Measurements from ENCODE around the gene C19orf67. TPM values are rescaled to one million over a fixed set of nuclear protein-coding genes. Genes with fewer than 3 reads are reported as not detected.
"Not testable (repeated sequence)": the region's sequence is repeated elsewhere in the genome, so short reads cannot be mapped to it uniquely, and the experiment has no call there.

C19orf67 gene
- total RNA-seq, 1 experiment from 2014 or later, result not detected

DNA sequence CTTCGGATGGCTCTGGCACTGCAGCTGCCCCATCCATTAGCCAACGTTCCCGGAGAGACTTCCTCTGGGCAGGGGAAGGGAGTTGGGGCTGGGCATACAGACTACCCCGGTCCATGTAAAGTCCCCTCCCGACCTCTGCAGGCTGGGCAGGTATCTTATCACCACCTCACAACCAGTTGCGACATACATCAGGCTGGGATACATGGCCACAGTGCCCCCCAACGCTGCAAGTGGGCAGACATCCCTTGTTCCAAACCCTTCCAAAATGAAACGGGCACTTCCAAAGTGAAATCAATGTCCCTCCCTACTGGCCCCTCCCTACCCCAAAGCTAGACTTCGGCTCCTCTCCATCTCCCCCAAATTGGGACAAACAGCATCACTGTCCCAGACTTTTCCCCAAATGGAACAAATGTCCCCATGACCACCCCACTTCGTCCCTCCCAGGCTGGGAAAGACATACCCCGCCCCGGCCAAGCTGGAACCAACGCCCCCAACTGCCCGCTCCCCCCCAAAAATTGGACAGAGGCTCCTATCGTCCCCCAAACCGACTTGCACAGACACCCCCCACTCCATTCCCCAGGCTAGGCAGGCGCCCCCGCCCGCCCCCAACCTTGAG is 28.7 kb downstream of the C19orf67 start:
- no peak for DNase-seq (ENCODE audit: low spot score)

DNA sequence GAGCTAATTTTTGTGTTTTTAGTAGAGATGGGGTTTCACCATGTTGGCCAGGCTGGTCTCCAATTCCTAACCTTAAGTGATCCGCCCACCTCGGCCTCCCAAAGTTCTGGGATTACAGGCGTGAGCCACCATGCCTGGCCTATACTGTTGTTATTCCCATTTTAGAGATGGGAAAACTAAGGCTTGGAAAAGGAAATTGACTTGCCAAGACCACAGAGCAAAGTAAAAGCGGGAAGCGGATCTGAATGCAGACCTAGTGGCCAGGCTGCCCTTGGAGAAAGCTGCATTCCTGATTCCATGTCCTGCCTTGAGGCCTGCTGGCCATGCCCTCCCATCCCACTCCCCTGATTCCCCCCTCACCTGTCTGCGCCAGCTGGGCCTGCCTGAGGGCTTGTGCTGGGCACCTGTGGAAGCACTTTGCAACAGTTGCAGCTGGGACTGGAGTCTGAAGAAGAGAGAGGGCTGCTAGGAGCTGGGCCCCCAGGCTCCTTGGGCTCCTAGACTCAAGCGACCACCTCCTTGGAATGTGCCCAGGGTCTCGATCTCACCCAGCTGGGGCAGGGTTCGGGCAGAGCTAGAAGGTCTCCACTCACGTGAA is 29.4 kb downstream of the C19orf67 start:
- DNase-seq (ENCODE audit: low spot score), result no peak

DNA sequence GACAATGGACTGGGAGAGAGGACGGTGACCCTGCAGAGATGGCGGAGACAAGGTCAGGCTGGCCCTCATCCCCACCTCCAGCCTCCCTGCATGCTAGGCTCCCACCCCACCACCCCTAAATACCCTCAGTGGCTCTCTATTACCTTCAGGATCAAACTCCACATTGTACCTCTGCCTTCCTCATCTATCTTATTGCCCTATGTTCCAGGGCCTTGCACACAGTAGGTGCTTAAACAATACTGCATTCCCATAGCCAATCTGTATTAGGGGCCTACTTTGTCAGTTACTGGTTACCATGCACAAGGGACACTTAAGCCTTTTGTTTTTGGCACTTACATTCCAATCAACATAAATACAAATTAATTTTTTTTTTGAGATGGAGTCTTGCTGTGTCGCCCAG is 30.2 kb downstream of the C19orf67 start:
- DNase-seq (ENCODE audit: low spot score), result no peak

DNA sequence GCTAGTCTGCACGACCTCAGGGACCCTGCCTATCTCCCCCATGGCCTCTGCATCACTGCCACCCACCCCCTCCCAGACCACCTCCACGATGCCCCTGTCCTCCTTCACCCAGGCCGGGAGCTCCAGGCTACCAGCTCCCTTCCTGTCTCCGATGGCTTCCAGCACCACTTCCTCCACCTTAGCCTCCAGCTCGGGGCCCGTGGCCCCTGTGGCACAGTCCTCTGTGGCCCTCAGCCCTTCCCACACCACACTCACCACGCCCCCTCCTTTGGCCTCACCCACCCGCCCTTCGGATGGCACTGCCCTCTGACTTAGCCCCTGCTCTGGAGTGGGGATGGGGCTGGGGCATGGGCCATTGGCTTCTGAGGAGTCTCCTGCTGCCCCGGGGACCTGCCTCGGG is 30.9 kb downstream of the C19orf67 start:
- DNase-seq (ENCODE audit: low spot score), result no peak

DNA sequence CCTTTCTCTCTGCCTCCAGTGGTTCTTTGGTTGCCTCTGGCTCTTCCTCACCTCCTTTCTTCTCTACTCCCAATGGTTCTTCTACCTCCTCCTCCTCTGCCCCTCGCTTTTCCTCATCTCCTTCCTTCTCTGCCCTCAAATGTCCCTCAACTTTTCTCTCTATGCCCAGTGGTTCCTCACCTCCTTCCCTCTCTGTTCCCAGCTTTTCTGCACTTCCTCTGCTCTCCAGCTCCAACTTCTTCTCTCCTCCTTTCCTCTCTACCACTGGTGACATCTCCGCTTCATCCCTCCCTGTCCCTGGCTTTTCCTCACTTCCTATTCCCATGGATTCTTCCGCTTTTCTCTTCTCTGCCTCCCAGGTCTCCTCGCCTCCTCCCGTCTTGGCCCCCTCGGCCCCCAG is 31.5 kb downstream of the C19orf67 start:
- DNase-seq (ENCODE audit: low spot score), result no peak

DNA sequence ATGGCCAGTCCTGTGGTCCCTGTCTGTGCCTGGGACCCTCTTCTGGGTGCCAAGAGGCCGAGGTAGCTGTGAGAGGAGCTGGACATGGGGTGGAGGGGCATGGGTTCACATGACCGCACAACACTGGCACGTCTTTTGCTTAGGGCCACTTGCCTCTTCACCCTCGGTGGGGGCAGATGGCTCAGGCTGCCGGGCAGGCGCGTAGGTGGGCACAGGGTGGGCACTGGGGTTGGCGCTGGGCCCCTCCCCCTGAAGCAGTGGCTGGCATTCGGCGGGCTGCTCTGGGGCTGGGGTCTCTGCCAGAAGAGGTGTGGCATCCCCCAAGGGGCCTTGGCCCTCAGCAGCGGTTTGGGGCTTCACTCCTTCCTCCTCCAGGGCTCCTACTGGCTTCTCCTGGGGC is 32.1 kb downstream of the C19orf67 start:
- DNase-seq (ENCODE audit: low spot score), result no peak

DNA sequence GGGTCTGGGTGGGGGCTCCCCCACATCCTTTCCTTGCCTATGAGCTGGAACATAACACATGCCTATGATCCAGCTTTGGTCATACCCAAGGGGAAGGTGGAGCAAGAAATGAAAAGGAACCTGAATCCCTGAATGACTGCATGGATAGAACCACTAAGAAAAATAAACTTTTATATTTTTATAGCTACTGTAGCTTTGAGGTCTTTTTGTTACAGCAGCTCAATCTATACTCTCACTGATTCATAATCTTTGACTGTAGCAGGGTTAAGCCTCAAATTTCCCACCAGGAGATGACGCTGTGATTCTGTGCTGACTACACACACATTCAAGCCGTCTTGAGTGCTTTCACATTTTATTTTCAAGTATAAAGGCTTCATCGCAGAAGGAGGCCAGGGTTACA is 32.6 kb downstream of the C19orf67 start:
- no peak for DNase-seq (ENCODE audit: low spot score)

DNA sequence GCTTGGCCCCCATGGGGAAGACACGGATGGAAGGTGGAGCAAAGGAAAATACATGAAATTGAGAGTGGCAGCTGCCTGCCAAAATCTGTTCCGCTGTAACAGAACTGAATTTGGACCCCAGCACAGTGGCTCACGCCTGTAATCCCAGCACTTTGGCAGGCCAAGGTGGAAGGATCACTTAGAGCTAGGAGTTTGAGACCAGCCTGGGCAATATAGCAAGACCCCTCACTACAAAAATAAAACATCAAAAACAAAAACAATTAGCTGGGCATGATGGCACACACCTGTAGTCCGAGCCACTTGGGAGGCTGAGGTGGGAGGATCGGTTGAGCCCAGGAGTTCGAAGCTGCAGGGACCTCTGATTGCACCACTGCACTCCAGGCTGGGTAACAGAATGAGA is 33.1 kb downstream of the C19orf67 start:
- DNase-seq (ENCODE audit: low spot score), result no peak

DNA sequence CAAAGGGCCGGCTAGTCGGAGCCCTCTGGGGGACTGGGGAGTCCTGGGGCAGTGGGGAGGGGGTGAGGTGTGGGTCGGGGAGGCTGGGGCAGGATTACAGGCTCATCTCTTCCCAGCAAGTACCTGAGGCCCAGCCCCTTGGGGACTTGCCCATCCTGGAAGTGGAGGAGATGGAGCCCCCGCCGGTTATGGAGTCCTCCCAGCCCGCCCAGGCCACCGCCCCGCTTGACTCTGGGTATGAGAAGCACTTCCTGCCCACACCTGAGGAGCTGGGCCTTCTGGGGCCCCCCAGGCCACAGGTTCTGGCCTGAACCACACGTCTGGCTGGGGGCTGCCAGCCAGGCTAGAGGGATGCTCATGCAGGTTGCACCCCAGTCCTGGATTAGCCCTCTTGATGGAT is 33.6 kb downstream of the C19orf67 start:
- no peak for DNase-seq (ENCODE audit: low spot score)

DNA sequence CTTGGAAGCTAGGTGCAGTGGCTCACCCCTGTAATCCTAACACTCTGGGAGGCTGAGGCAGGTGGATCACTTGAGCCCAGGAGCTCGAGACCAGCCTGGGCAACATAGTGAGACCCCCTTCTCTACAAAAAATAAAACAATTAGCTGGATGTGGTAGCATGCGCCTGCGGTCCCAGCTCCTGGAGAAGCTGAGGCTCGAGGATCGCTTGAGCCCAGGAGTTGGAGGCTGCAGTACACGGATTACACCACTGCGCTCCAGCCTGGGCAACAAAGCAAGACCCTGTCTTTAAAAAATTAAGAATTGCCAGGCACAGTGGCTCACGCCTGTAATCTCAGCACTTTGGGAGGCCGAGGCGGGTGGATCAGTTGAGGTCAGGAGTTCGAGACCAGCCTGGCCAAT is 34.6 kb downstream of the C19orf67 start:
- not testable (repeated sequence) for DNase-seq (ENCODE audit: low spot score)

DNA sequence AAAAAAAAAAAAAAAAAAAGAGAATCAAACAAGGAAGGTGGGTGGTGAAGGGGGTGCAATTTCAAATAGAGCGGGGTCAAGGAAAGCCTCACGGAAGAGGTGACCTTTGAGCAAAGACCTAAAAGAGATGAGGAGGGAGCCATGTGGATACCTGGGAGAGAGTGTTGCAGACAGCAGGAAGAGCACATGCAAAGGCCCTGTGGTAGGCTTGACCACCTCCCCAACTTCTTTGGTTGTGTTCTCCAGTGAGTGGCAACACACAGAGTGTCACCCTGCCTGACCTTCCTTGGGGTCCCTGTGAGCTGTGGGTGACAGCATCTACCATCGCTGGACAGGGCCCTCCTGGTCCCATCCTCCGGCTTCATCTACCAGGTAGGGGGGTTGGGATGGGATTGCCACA is 35.1 kb downstream of the C19orf67 start:
- DNase-seq (ENCODE audit: low spot score), result no peak

DNA sequence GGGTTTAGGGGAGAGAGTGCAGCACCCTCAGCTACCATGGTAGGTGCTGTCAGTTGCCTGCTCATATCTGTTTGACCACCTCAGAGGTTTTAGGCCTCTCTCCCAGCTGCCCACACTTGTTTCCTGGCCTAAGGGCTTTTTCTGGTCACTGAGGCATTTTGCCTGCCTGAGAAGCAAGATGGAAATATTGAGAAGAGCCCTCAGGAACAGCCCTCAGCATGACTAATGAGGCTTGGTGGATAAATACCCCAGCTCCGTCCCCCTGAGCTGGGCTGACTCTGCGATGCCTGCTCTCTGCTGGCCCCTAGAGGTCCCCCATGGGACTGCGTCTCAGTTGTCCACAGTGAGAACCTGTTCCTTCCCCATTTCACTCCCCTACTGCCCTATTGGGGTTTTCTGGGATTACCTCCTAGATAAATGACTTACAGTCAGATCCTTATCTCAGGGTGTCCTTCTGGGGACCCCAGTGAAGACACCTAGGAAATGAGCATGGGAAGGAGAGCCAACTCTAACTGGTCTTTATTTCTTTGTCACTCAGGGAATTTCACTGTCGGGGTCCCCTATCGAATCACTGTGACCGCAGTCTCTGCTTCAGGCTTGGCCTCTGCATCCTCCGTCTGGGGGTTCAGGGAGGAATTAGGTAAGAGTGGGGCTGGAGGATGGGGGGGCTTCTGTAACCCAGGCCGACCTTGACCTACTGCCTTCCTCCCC is 37.0 kb downstream of the C19orf67 start:
- DNase-seq (ENCODE audit: low spot score), result peak; percentile 63

DNA sequence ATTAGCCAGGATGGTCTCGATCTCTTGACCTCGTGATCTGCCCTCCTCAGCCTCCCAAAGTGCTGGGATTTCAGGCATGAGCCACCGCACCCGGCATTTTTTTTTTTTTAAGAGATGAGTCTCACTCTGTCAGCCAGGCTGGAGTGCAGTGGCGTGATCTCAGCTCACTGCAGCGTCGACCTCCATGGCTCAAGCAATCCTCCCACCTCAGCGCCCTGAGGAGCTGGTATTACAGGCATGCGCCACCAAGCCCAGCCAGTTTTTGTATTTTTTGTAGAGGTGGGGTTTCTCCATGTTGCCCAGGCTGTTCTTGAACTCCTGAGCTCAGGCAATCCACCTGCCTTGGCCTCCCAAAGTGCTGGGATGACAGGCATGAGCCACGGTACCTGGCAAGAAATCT is 37.7 kb downstream of the C19orf67 start:
- DNase-seq (ENCODE audit: low spot score), result not testable (repeated sequence)

DNA sequence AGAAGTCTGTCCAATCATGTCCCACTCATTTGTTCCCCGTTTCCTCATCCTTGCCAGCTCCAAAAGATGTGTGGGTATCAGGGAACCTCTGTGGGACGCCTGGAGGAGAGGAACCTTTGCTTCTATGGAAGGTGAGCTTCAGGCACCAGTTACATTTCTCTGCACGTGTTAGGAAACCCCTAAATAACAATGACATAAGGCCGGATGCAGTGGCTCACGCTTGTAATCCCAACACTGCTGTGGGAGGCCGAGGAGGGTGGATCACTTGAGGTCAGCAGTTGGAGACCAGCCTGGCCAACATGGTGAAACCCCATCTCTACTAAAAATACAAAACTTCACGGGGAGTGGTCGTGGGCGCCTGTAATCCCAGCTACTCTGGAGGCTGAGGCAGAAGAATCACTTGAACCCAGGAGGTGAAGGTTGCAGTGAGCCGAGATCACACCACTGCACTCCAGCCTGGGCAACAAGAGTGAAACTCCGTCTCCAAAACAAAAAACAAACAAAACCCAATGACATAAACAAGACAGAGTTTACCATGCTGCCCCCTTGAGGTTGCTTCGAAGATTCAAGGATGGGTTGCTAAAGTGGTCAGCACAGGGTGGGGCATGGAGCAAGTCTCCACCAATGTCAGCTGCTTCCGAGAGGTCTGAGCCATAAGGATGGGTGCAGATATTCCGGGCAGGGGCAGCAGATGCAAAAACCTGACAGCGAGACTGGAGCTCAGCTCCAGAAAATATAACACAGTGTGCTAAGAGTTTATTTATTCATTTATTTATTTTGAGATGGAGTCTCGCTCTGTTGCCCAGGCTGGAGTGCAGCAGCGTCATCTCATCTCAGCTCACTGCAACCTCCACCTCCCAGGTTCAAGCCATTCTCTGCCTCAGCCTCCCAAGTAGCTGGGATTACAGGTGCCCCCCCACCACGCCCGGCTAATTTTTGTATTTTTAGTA is 42.6 kb downstream of the C19orf67 start:
- peak; percentile 82 for DNase-seq (ENCODE audit: low spot score)

DNA sequence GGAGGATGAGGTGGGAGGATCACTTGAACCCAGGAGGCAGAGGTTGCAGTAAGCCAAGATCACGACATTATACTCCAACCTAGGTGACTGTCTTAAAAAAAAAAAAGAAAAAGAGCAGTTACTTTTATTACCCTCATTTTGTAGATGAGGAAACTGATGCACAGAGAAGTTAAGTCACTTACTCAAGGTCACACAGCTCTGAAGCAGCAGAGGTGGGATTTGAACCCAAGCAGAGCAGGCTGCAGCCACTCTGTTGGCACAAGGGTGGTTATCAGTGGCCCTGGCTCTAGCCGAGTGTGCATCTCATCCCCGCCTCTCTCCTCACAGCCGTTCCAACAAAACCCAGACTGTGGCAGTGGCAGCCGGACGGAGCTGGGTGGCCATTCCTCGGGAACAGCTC is 46.4 kb downstream of the C19orf67 start:
- no peak for DNase-seq (ENCODE audit: low spot score)

DNA sequence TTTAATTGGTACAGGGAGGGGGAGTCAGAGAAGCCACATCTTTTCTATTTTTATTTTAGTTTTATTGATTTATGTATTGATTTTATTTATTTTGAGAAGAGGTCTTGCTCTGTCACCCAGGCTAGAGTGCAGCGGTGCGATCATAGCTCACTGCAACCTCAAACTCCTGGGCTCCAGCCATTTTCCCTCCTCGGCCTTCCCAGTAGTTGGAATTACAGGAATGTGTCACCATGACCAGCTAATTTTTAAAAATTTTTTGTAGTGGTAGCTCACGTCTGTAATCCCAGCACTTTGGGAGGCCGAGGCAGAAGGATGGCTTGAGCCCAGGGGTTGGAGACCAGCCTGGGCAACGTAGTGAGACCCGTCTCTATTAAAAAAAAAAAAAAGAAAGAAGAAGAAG is 49.9 kb downstream of the C19orf67 start:
- no peak for DNase-seq (ENCODE audit: low spot score)

DNA sequence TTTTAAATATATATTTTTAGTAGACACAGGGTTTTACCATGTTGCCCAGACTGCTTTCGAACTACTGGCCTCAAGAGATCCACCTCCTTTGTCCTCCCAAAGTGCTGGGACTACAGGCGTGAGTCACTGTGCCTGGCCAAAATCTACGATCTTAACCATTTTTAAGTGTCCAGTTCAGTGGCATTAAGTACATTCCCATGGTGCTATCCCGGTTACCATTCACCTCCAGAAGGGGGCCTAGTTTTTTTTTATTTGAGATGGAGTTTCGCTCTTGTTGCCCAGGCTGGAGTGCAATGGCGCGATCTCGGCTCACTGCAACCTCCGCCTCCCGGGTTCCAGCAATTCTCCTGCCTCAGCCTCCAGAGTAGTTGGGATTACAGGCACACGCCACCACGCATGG is 50.4 kb downstream of the C19orf67 start:
- not testable (repeated sequence) for DNase-seq (ENCODE audit: low spot score)

DNA sequence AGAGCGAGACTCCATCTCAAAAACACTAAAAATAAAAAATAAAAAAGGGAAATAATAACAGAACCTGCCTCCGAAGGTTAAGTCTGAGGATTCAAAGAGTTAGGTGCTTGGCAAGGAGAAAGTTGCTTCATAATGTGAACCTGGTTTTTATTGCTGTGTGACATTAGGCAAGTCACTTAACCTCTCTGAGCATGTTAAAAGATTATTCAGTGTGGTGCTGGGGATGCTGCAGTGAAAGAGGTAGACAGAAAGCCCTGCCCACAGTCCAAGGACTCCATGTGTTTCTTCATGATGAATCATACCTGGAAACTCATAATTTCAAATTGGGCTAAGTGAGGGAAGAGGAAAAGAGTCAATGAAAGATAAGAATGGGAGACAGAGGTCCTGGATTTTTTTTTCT is 51.6 kb downstream of the C19orf67 start:
- DNase-seq (ENCODE audit: low spot score), result no peak

DNA sequence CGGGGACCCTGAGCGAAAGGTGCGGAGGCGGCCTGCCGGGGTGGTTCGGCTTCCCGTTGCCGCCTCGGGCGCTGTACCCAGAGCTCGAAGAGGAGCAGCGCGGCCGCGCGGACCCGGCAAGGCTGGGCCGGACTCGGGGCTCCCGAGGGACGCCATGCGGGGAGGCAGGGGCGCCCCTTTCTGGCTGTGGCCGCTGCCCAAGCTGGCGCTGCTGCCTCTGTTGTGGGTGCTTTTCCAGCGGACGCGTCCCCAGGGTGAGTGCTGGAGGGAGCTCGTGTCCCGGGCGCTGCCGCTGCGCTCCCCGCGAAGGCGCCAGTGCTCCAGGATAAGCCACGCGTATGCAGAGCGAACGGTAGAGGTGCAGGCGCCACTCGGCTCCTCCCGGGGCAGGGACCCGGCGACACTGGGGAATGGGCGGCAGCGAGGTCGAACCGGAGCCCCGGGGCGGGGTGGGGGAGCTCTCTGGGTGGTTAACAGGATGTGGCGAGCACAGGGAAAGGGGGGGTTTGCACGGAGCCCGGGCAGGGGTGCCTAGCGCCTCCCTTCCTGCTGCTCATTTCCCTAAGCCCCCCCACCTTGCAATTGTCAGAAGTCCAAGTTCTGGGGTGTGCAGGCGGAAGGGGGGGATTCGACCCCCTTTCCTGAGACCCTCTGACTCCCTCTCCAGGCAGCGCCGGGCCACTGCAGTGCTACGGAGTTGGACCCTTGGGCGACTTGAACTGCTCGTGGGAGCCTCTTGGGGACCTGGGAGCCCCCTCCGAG is 53.7 kb downstream of the C19orf67 start, which contains the start of gene IL27RA:
Gene IL27RA, plus strand, starts transcription at position 44 of the 762 bp plus-strand sequence. Its CDS starts 111 bp downstream, at position 155.
- peak; percentile 28 for DNase-seq (ENCODE audit: low spot score)

All from HT-29 (cell line).